ENCODE results near the gene SKAP2. TPM values are rescaled to one million over a fixed set of nuclear protein-coding genes. Genes with fewer than 3 reads are reported as not detected.
"Not testable (repeated sequence)": the region's sequence is repeated elsewhere in the genome, so short reads cannot be mapped to it uniquely, and the experiment has no call there.

Gene SKAP2
- total RNA-seq, 1 donor from 2014 or later, result 3.3 TPM

DNA sequence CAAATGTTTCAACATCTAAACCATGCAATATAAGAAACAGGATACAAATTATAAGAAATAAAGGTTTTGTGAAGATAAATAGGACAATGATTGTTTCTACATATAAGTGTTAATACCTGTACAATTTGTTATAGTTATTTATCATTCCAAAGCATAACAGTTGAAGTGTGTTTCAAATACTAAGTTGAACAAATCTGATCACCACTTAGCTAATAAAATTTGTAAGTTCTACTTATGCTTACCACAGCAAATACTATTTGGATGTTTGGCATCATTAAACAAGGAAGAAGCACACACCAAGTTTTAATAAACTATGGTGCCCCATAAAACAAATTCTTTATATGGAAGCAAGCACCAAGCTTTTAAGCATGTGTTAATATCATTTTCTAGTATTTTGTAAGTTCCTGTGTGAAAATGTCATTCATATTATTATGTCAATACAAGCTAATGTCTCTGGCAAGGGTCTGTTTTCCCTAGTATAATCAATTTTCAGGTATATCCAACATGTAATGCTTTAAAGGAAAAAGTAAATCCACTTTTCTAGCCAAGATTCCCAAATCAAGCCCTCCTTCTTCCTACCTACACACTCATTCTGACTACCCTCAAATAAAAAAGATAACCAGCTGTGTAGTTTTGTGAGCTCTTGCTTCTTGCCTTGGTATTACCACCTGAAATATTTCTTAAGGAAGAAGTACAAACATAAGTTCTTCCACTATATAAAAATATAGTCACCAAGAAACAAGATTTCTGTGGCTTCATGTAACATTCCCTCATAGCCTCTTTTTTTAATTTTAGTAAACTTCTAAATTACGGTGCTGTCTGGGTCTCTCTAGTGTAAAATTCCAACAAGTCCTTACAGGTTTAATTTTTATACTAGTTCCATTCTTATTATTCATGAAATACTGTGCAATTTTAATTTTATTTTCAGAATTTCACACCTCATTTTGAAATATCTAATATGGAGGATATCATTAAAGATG, 9.2 kb downstream of the SKAP2 start:
- Mint-ChIP-seq H3K9me3 (no peaks in the 10 kb centered on the region), H3K36me3 (ENCODE audit: low read depth) (peaks cover 3% of the 10 kb centered on the region), H3K27me3 (ENCODE audit: insufficient read depth) (peaks cover 54% of the 10 kb centered on the region), H3K4me3 (no peak overlapping the region), H3K4me1 (ENCODE audit: low read depth) (no peaks in the 10 kb centered on the region), H3K27ac (no peak overlapping the region)
- intact Hi-C loops (cut with micrococcal nuclease), result loop anchor here (5.0 kb wide), 1 partner anchor 387 kb away; the partner anchor contains the start of gene EVX1
- no peak for DNase-seq (ENCODE audit: low spot score)

DNA sequence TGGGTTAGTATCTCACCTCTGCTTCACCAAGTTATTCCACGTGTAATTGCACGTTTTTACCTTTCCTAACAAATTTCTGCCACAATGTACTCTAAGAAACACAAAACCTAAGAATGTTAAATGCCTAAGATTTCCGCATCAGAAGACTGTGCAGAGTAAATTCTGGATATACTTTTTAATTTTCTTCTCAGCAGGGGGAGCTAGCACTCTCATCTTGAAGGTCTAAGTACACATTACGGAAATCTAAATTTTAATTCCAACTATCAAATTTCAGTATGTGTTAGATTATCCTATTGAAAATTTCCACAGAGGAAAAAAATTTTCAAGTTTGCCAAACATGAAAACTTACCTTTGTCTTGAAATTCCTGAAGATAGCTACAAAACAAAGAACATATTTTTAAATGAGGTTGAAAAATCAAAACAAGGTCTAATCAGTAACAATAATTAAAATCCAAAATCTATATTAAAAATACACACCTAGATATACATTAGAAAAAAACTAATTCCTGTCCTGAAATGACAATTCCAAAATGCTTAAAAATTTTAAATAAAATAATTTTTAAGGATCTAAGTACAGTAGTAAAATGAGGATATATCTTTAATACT, 10.5 kb downstream of the SKAP2 start:
- Mint-ChIP-seq H3K27ac (no peak overlapping the region), H3K4me3 (no peak overlapping the region), H3K27me3 (ENCODE audit: insufficient read depth) (peaks cover 41% of the 10 kb centered on the region), H3K36me3 (ENCODE audit: low read depth) (peaks cover 3% of the 10 kb centered on the region), H3K4me1 (ENCODE audit: low read depth) (no peaks in the 10 kb centered on the region), H3K9me3 (no peaks in the 10 kb centered on the region)
- no peak for DNase-seq (ENCODE audit: low spot score)
- intact Hi-C loops (cut with micrococcal nuclease), result loop anchor here (1.0 kb wide), 1 partner anchor 307 kb away; no protein-coding TSS in a partner anchor

DNA sequence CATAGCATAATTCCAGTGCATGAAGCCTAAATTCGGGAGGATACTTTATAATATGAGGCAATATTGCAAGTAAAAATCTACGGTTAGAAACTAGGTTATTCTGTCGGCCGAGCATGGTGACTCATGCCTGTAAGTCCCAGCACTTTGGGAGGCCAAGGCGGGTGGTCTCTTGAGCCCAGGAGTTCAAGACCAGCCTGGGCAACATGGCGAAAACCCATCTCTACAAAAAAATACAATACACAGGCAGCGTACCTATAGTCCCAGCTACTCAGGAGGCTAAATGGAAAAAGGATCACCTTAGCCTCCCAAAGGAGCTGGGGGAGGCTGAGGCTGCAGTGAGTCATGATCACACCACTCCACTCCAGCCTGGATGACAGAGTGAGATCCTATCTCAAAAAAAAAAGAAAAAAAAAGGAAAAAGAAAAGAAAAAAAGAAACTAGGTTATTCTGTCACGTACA, 14.2 kb downstream of the SKAP2 start:
- DNase-seq (ENCODE audit: low spot score), result no peak
- no peaks in the 10 kb centered on the region for H3K9me3 Mint-ChIP-seq
- H3K27me3 Mint-ChIP-seq (ENCODE audit: insufficient read depth), result peaks cover 8% of the 10 kb centered on the region
- H3K27ac Mint-ChIP-seq, result no peak overlapping the region
- no peaks in the 10 kb centered on the region for H3K4me1 Mint-ChIP-seq (ENCODE audit: low read depth)
- H3K4me3 Mint-ChIP-seq, result no peak overlapping the region
- intact Hi-C loops (cut with micrococcal nuclease), result no loop called here
- peaks cover 1% of the 10 kb centered on the region for H3K36me3 Mint-ChIP-seq (ENCODE audit: low read depth)

DNA sequence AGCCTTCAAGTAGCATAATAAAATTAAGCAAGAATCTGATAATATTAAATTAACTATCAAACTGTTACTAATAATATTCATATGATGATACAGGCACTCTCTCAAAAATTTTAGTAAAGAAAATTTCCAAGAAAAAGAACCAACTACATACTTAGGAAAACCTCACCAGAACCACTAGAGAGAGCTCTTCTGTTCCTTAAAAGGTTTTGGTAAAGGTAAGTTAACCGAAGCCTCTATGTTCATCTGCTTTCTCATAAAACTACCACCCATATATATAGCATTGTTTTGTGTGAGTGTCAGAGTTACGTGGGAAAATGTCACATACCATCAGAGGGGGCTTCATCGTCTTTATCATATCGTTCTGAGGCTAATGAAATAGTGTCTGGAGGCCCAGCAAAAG, 20.7 kb downstream of the SKAP2 start:
- peaks cover 2% of the 10 kb centered on the region for H3K27me3 Mint-ChIP-seq (ENCODE audit: insufficient read depth)
- intact Hi-C loops (cut with micrococcal nuclease), result no loop called here
- no peak overlapping the region for H3K4me3 Mint-ChIP-seq
- H3K27ac Mint-ChIP-seq, result no peak overlapping the region
- no peak for DNase-seq (ENCODE audit: low spot score)
- H3K36me3 Mint-ChIP-seq (ENCODE audit: low read depth), result peaks cover 1% of the 10 kb centered on the region
- H3K9me3 Mint-ChIP-seq, result no peaks in the 10 kb centered on the region
- no peaks in the 10 kb centered on the region for H3K4me1 Mint-ChIP-seq (ENCODE audit: low read depth)

DNA sequence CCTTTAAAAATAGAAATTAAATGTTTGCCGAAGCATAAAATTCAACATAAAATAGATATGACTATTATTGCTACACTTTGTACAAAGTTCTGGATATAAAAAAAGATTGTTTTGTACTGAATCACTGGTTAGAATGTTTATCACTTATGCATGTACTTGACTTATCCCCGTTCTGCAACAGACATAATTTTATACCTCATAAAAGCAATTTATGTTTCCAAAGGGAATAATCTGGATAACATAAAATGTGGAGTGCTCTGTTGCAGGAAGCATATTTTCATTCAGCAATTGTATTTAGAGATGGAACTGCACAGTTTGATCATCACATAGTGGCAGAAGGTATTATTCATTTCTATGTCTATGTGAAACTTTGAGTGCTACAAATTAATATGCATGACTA, 21.5 kb downstream of the SKAP2 start:
- peaks cover 2% of the 10 kb centered on the region for H3K27me3 Mint-ChIP-seq (ENCODE audit: insufficient read depth)
- no peak overlapping the region for H3K4me3 Mint-ChIP-seq
- intact Hi-C loops (cut with micrococcal nuclease), result no loop called here
- H3K27ac Mint-ChIP-seq, result no peak overlapping the region
- H3K9me3 Mint-ChIP-seq, result no peaks in the 10 kb centered on the region
- DNase-seq (ENCODE audit: low spot score), result no peak
- H3K36me3 Mint-ChIP-seq (ENCODE audit: low read depth), result peaks cover 1% of the 10 kb centered on the region
- no peaks in the 10 kb centered on the region for H3K4me1 Mint-ChIP-seq (ENCODE audit: low read depth)

DNA sequence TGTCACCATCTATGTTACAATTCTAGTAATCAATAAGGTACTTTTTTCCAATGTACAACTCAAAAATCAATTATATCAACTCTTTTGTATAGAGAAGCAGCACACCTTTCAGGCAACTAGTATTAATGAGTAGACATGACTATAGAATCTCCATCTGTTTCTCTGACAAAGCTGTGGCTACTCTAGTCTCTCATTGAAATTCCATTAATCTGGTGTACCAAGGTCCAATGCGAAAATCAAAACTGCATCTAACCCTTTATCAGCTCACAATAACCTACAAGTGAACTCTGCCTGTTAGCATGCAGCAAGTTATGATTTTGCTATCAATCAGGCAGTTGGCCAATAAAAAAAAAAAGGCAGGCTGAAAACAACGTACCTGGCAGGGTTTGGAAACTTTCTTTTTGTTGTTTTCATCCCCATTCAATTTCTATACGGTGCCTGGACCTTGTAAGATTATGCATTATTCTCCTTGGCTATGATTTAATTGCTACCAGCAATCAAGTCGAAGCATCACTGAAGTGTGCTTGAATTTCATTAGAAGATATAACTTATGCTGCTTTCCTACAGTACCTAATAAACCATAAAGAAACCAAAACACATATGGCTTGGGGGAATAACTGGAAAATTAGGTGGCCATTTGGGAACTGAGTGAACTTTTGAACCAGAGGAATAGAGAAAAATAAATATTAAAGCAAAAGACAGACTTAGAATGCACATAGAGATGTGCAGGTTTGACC, 23.2 kb downstream of the SKAP2 start:
- H3K27ac Mint-ChIP-seq, result no peak overlapping the region
- H3K36me3 Mint-ChIP-seq (ENCODE audit: low read depth), result peaks cover 1% of the 10 kb centered on the region

DNA sequence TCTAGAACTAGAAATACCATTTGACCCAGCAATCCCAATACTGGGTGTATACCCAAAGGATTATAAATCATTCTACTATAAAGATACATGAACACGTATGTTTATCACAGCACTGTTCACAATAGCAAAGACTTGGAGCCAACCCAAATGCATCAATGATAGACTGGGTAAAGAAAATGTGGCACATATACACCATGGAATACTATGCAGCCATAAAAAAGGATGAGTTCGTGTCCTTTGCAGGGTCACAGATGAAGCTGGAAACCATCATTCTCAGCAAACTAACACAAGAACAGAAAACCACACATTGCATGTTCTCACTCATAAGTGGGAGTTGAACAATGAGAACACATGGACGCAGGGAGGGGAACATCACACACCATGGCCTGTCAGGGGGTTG, 27.6 kb downstream of the SKAP2 start:
- H3K27me3 Mint-ChIP-seq (ENCODE audit: insufficient read depth); H3K4me1 Mint-ChIP-seq (ENCODE audit: low read depth); H3K36me3 Mint-ChIP-seq (ENCODE audit: low read depth); intact Hi-C loops (cut with micrococcal nuclease); H3K27ac Mint-ChIP-seq; H3K4me3 Mint-ChIP-seq; DNase-seq (ENCODE audit: low spot score): not testable (repeated sequence)
- H3K9me3 Mint-ChIP-seq, result peaks cover 16% of the 10 kb centered on the region

More for the DNA sequence above, 23.2 kb downstream of the SKAP2 start:
- Mint-ChIP-seq H3K4me1 (ENCODE audit: low read depth) (no peaks in the 10 kb centered on the region), H3K27me3 (ENCODE audit: insufficient read depth) (peaks cover 2% of the 10 kb centered on the region), H3K4me3 (no peak overlapping the region), H3K9me3 (peaks cover under 1% of the 10 kb centered on the region)
- intact Hi-C loops (cut with micrococcal nuclease), result no loop called here
- no peak for DNase-seq (ENCODE audit: low spot score)

GRCh38 chr7:26815426-26815825, 49.0 kb downstream of the SKAP2 start:
- no peak overlapping the region for H3K27ac Mint-ChIP-seq
- no peaks in the 10 kb centered on the region for H3K36me3 Mint-ChIP-seq (ENCODE audit: low read depth)
- H3K9me3 Mint-ChIP-seq, result no peaks in the 10 kb centered on the region
- no peaks in the 10 kb centered on the region for H3K4me1 Mint-ChIP-seq (ENCODE audit: low read depth)
- no peak overlapping the region for H3K4me3 Mint-ChIP-seq
- peaks cover 4% of the 10 kb centered on the region for H3K27me3 Mint-ChIP-seq (ENCODE audit: insufficient read depth)
- intact Hi-C loops (cut with micrococcal nuclease), result no loop called here
- DNase-seq (ENCODE audit: low spot score), result no peak

GRCh38 chr7:26813432-26813831, 51.0 kb downstream of the SKAP2 start:
- DNase-seq (ENCODE audit: low spot score), result no peak
- no peaks in the 10 kb centered on the region for H3K36me3 Mint-ChIP-seq (ENCODE audit: low read depth)
- peaks cover 2% of the 10 kb centered on the region for H3K27me3 Mint-ChIP-seq (ENCODE audit: insufficient read depth)
- H3K9me3 Mint-ChIP-seq, result no peaks in the 10 kb centered on the region
- no peaks in the 10 kb centered on the region for H3K4me1 Mint-ChIP-seq (ENCODE audit: low read depth)
- H3K4me3 Mint-ChIP-seq, result no peak overlapping the region
- H3K27ac Mint-ChIP-seq, result no peak overlapping the region
- intact Hi-C loops (cut with micrococcal nuclease), result no loop called here

- Mint-ChIP-seq H3K4me1 (ENCODE audit: low read depth) (no peaks in the 10 kb centered on the region), H3K27me3 (ENCODE audit: insufficient read depth) (peaks cover 9% of the 10 kb centered on the region), H3K9me3 (no peaks in the 10 kb centered on the region), H3K36me3 (ENCODE audit: low read depth) (no peaks in the 10 kb centered on the region), H3K27ac (no peak overlapping the region), H3K4me3 (no peak overlapping the region)
- intact Hi-C loops (cut with micrococcal nuclease), result no loop called here
- no peak for DNase-seq (ENCODE audit: low spot score)
Observed at GRCh38 chr7:26794541-26794940, 69.8 kb downstream of the SKAP2 start.

DNA sequence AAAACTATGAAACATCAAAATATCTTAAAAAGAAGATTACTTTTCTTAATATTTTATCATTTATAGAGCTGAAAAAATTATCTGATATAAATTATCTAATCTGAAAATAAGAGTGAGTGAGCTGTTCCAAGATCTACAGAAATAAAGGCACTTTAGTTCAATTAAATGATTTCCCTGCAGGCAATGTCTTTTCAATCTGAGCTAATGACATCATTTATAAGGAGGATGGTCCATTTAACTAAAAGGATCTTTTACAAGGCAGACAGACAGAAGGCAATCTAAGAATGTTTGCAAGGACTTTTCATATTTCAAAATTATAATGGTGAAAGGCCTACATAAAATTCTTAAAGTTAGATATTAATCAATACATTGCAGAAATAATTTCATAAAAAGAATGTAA, 71.8 kb downstream of the SKAP2 start:
- no peak overlapping the region for H3K27ac Mint-ChIP-seq
- H3K4me1 Mint-ChIP-seq (ENCODE audit: low read depth), result no peaks in the 10 kb centered on the region
- peaks cover 10% of the 10 kb centered on the region for H3K27me3 Mint-ChIP-seq (ENCODE audit: insufficient read depth)
- H3K4me3 Mint-ChIP-seq, result no peak overlapping the region
- H3K36me3 Mint-ChIP-seq (ENCODE audit: low read depth), result no peaks in the 10 kb centered on the region
- intact Hi-C loops (cut with micrococcal nuclease), result no loop called here
- H3K9me3 Mint-ChIP-seq, result no peaks in the 10 kb centered on the region
- DNase-seq (ENCODE audit: low spot score), result no peak

DNA sequence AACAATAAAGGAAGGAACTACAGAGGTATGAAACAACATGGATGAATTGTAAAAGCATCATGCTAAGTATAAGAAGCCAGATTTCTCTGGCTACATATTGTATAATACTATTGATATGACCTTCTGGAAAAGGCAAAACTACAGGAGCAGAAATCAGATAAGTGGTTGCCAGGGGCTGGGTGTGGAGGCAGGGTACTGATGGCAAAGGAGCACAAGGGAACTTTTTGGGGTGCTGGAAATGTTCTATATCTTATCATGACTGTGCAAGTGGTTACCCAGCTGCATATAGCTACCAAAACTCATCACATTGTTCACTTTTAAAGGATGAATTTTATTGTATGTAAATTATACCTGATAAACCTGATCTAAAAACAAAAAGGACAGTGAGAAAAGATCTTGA, 72.4 kb downstream of the SKAP2 start:
- intact Hi-C loops (cut with micrococcal nuclease), result no loop called here
- Mint-ChIP-seq H3K36me3 (ENCODE audit: low read depth) (no peaks in the 10 kb centered on the region), H3K4me1 (ENCODE audit: low read depth) (no peaks in the 10 kb centered on the region), H3K9me3 (no peaks in the 10 kb centered on the region), H3K27me3 (ENCODE audit: insufficient read depth) (peaks cover 10% of the 10 kb centered on the region), H3K27ac (no peak overlapping the region), H3K4me3 (no peak overlapping the region)
- DNase-seq (ENCODE audit: low spot score), result no peak

Measured in activated T-helper 1 cell treated with anti-CD3 and anti-CD28 coated beads, Interleukin-12 subunit alpha, Interleukin-12 subunit beta, Interleukin-2, Interleukin-4 antibody, amounts not matched to agents 30 ng/mL and 10 ng/mL and 1 ng/mL, durations not matched to agents 14 hours and 24 hours and 36 hours (primary cell).